ENCODE results near the gene ZNF778. TPM values are rescaled to one million over a fixed set of nuclear protein-coding genes. Genes with fewer than 3 reads are reported as not detected.

Gene ZNF778
- total and polyA plus RNA-seq, 2 of the 13 experiments (the other 11 are each of a cell fraction or from before 2014, with no cell fraction given) = 3.8 to 7.2 TPM

GRCh38 chr16:89232107-89232506 is 14.6 kb downstream of the ZNF778 start (continued):
- no peak for TF ChIP-seq SNAI1 (CRISPR knock-in tag; IDR thresholded peaks at IDR 0.05; ENCODE audit: borderline replicate concordance)
- no peak for TF ChIP-seq ZNF790 (CRISPR knock-in tag; IDR thresholded peaks at IDR 0.05; ENCODE audit: borderline replicate concordance)
- TF ChIP-seq RORA (CRISPR knock-in tag; IDR thresholded peaks at IDR 0.05) = no peak
- TF ChIP-seq POGK (CRISPR knock-in tag; conservative IDR thresholded peaks at IDR 0.05) = no peak
- TF ChIP-seq ZNF101 (CRISPR knock-in tag; IDR thresholded peaks at IDR 0.05; ENCODE audit: borderline replicate concordance, low read depth) = no peak
- no peak for TF ChIP-seq ZKSCAN1 (IDR thresholded peaks at IDR 0.05; ENCODE audit: low read length)
- no peak for TF ChIP-seq ZSCAN20 (CRISPR knock-in tag; IDR thresholded peaks at IDR 0.05; ENCODE audit: borderline replicate concordance)
- peak; percentile 91 for TF ChIP-seq PAXIP1 (CRISPR knock-in tag; conservative IDR thresholded peaks at IDR 0.05)
- TF ChIP-seq ZNF746 (CRISPR knock-in tag; IDR thresholded peaks at IDR 0.05) = peak; percentile 64; the same call in 1 of the 2 replicates
- no peak for TF ChIP-seq ZMAT5 (CRISPR knock-in tag; IDR thresholded peaks at IDR 0.05; ENCODE audit: borderline replicate concordance, low read depth)
- TF ChIP-seq ZNF597 (CRISPR knock-in tag; IDR thresholded peaks at IDR 0.05) = no peak
- TF ChIP-seq MNT (IDR thresholded peaks at IDR 0.05) = no peak
- TF ChIP-seq ZNF850 (CRISPR knock-in tag; conservative IDR thresholded peaks at IDR 0.05) = no peak
- no peak for TF ChIP-seq HNRNPUL1 (IDR thresholded peaks at IDR 0.05; ENCODE audit: low read depth, low read length)
- peak; percentile 66; the same call in 1 of the 2 replicates for TF ChIP-seq ZNF644 (CRISPR knock-in tag; IDR thresholded peaks at IDR 0.05; ENCODE audit: low read depth)
- peak; percentile 62; the same call in 1 of the 2 replicates for TF ChIP-seq ZNF580 (CRISPR knock-in tag; IDR thresholded peaks at IDR 0.05; ENCODE audit: borderline replicate concordance, low read depth)
- no peak for TF ChIP-seq ZNF276 (CRISPR knock-in tag; IDR thresholded peaks at IDR 0.05; ENCODE audit: low read depth)
- TF ChIP-seq CENPT (CRISPR knock-in tag; IDR thresholded peaks at IDR 0.05; ENCODE audit: low read depth) = no peak

Measured in HepG2 (cell line).